ENCODE results near the gene TRAPPC4. TPM values are rescaled to one million over a fixed set of nuclear protein-coding genes. Genes with fewer than 3 reads are reported as not detected.

The TRAPPC4 gene
- total RNA-seq, 3 donors from 2014 or later (not counting 1 experiment from before 2014, with no cell fraction given): 71.4 to 84.5 (median 77.5) TPM

DNA sequence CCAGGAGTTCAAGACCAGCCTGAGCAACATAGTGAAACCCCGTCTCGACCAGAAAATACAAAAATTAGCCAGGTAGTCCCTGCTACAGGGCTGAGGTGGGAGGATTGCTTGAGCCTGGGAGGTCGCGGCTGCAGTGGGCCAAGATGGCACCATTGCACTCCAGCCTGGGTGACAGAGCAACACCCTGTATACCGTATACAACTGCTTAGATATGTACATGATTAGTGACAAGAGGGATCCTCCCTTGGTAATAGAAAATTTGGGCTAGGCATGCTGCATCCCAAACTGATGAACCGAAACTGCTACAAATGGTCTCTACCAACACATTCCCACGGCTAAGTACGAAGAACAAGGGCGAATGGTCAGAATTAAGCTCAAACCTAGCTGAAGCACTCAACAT, 24.4 kb downstream of the TRAPPC4 start:
- DNase-seq: no peak
- WGBS (ENCODE audit: insufficient coverage): 88% methylated on average over 9 of the region's 9 CpGs
- intact Hi-C loops (cut with micrococcal nuclease): no loop called here
- no peak for ATAC-seq
- Histone ChIP-seq H3K9me3 (ENCODE audit: control insufficient read depth, insufficient read depth, low read length) (no peaks in the 10 kb centered on the region), H3K27ac (ENCODE audit: low read length) (no peak overlapping the region), H3K4me1 (ENCODE audit: control insufficient read depth, insufficient read depth, low read length) (no peaks in the 10 kb centered on the region), H3K27me3 (ENCODE audit: control insufficient read depth, insufficient read depth, low read length) (no peaks in the 10 kb centered on the region), H3K4me3 (ENCODE audit: low read length) (no peak overlapping the region), H3K36me3 (ENCODE audit: control insufficient read depth, insufficient read depth, low read length) (peaks cover 29% of the 10 kb centered on the region)
- Mint-ChIP-seq H3K4me3 (no peak overlapping the region), H3K9me3 (no peaks in the 10 kb centered on the region), H3K27ac (no peak overlapping the region), H3K27me3 (ENCODE audit: low read depth in 2 of 2) (peaks cover 0 to 4% of the 10 kb centered on the region in 2 donors), H3K4me1 (no peaks in the 10 kb centered on the region), H3K36me3 (peaks cover 6% of the 10 kb centered on the region)
- TF ChIP-seq, protein P1, sequence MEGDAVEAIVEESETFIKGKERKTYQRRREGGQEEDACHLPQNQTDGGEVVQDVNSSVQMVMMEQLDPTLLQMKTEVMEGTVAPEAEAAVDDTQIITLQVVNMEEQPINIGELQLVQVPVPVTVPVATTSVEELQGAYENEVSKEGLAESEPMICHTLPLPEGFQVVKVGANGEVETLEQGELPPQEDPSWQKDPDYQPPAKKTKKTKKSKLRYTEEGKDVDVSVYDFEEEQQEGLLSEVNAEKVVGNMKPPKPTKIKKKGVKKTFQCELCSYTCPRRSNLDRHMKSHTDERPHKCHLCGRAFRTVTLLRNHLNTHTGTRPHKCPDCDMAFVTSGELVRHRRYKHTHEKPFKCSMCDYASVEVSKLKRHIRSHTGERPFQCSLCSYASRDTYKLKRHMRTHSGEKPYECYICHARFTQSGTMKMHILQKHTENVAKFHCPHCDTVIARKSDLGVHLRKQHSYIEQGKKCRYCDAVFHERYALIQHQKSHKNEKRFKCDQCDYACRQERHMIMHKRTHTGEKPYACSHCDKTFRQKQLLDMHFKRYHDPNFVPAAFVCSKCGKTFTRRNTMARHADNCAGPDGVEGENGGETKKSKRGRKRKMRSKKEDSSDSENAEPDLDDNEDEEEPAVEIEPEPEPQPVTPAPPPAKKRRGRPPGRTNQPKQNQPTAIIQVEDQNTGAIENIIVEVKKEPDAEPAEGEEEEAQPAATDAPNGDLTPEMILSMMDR (IDR thresholded peaks at IDR 0.05): no peak

DNA sequence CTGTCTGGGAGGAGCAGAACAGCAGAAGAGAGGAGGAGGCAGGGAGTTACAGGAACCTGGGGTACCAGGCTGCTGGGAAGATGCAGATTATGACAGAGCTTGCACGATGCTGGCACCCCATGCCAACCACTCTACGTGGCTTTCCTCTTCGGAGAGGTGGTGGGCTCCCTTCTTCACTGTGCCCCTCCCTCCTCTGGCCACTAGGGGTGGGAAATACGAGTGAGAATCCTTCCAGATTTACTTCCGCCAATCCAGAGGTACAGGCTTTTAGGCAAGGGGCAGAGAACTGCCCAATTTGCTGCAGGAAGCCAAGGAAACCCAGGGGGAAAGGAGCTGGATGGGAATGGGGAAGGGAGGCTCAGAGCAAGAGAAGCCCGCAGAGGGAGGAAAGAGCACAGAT, 26.1 kb downstream of the TRAPPC4 start:
- WGBS (ENCODE audit: insufficient coverage): 100% methylated on average over 6 of the region's 6 CpGs
- Histone ChIP-seq H3K4me1 (ENCODE audit: control insufficient read depth, insufficient read depth, low read length) (no peaks in the 10 kb centered on the region), H3K27me3 (ENCODE audit: control insufficient read depth, insufficient read depth, low read length) (no peaks in the 10 kb centered on the region), H3K9me3 (ENCODE audit: control insufficient read depth, insufficient read depth, low read length) (no peaks in the 10 kb centered on the region), H3K4me3 (ENCODE audit: low read length) (no peak overlapping the region), H3K36me3 (ENCODE audit: control insufficient read depth, insufficient read depth, low read length) (peaks cover 47% of the 10 kb centered on the region), H3K27ac (ENCODE audit: low read length) (no peak overlapping the region)
- ATAC-seq (peak in 1 of 3 donors; percentile 19), DNase-seq (no peak)
- no peaks in the 10 kb centered on the region for H3K9me3 Mint-ChIP-seq
- no peaks in the 10 kb centered on the region for H3K27me3 Mint-ChIP-seq (ENCODE audit: low read depth in 2 of 2)
- H3K4me1 Mint-ChIP-seq: peaks cover 2 to 3% of the 10 kb centered on the region in 2 donors
- TF ChIP-seq, protein P1 (IDR thresholded peaks at IDR 0.05): no peak
- H3K4me3 Mint-ChIP-seq: no peak overlapping the region
- peaks cover 17% of the 10 kb centered on the region for H3K36me3 Mint-ChIP-seq
- H3K27ac Mint-ChIP-seq: peak overlapping the region in 1 of 2 donors; percentile 51
- intact Hi-C loops (cut with micrococcal nuclease): no loop called here

DNA sequence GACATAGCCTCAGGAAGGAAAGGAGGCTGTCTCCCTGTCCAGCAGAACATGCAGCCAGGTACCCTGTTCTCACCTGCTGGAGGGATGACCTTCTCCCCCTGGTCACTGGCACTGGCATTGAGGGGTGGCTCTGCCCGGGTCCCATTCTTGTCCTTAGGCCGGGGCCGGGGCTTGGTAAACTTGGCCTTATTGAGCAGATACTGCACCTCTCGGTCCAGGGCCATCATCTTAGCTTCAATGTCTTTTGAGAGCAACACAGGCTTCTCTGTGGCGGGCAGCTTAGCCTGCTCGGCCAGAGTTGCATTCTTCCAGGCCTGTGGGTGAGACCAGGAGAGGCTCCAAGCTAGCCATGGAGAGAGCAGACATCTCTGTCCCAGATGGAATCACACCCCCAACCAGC, 27.9 kb downstream of the TRAPPC4 start:
- no peak for ATAC-seq

More for the DNA sequence above, 27.9 kb downstream of the TRAPPC4 start:
- intact Hi-C loops (cut with micrococcal nuclease): no loop called here
- no peak for DNase-seq
- TF ChIP-seq, protein P1 (IDR thresholded peaks at IDR 0.05): no peak
- no peak overlapping the region for H3K27ac ChIP-seq (ENCODE audit: low read length)
- no peak overlapping the region for H3K4me3 ChIP-seq (ENCODE audit: low read length)
- peaks cover 61% of the 10 kb centered on the region for H3K36me3 ChIP-seq (ENCODE audit: control insufficient read depth, insufficient read depth, low read length)
- Mint-ChIP-seq H3K4me3 (no peak overlapping the region), H3K4me1 (peaks cover 4 to 6% of the 10 kb centered on the region in 2 donors), H3K9me3 (no peaks in the 10 kb centered on the region), H3K27ac (no peak overlapping the region), H3K36me3 (peaks cover 22% of the 10 kb centered on the region), H3K27me3 (ENCODE audit: low read depth in 2 of 2) (no peaks in the 10 kb centered on the region)
- no peaks in the 10 kb centered on the region for H3K4me1 ChIP-seq (ENCODE audit: control insufficient read depth, insufficient read depth, low read length)
- no peaks in the 10 kb centered on the region for H3K27me3 ChIP-seq (ENCODE audit: control insufficient read depth, insufficient read depth, low read length)
- no peaks in the 10 kb centered on the region for H3K9me3 ChIP-seq (ENCODE audit: control insufficient read depth, insufficient read depth, low read length)
- 99% methylated on average over 6 of the region's 6 CpGs for WGBS (ENCODE audit: insufficient coverage)
